Keratinocyte (primary cell): Measurements from ENCODE around the gene HEPN1. TPM values are rescaled to one million over a fixed set of nuclear protein-coding genes. Genes with fewer than 3 reads are reported as not detected.

ENCODE experiments used
- DNase-seq: peaks from one replicate; pipeline ENCODE4 v3.0.0-alpha.2; 2011; ENCODE audit warnings: low read depth, missing footprints, low spot score
- FAIRE-seq: peaks from 2 replicates; lab custom pipeline; 2011; peaks lifted over from hg19 to GRCh38; lab: Jason Lieb, UNC
- H2AFZ ChIP-seq: 2 replicates; pipeline ENCODE4 v1.6.0; 2012; ENCODE audit warnings: low read length, control low read depth, inconsistent platforms; ENCODE audit not compliant: control insufficient read depth
- H3K27ac ChIP-seq: 2 replicates; pipeline ENCODE4 v1.5.1; 2011; ENCODE audit warnings: low read length; ENCODE audit not compliant: control insufficient read depth, insufficient read depth
- H3K27me3 ChIP-seq: 3 replicates; pipeline ENCODE4 v1.6.0; 2011; ENCODE audit warnings: low read length; ENCODE audit not compliant: control insufficient read depth, insufficient read depth; ENCODE audit errors: extremely low read depth
- H3K36me3 ChIP-seq, 2 experiments: 2 replicates in 1 of 2; 3 replicates in 1 of 2; pipeline ENCODE4 v1.5.1; 2011; ENCODE audit warnings: low read length in 2 of 2, mild to moderate bottlenecking in 1 of 2; ENCODE audit not compliant: control insufficient read depth in 2 of 2, insufficient read depth in 2 of 2; ENCODE audit errors: extremely low read depth in 1 of 2
- H3K4me1 ChIP-seq: 3 replicates; pipeline ENCODE4 v1.5.1; 2011; ENCODE audit warnings: low read length; ENCODE audit not compliant: control insufficient read depth, insufficient read depth; ENCODE audit errors: extremely low read depth
- H3K4me2 ChIP-seq: 3 replicates; pipeline ENCODE4 v1.6.0; 2011; ENCODE audit warnings: low read depth, low read length; ENCODE audit not compliant: control insufficient read depth, insufficient read depth; ENCODE audit errors: extremely low read depth
- H3K4me3 ChIP-seq, 3 experiments: fragments of 200-600 bp in 1 of 3; sonication (generic) in 1 of 3; 2 replicates in 2 of 3; 3 replicates in 1 of 3; pipeline ENCODE4 v1.5.1; 2011 to 2016; ENCODE audit warnings: low read length in 3 of 3, mild to moderate bottlenecking in 3 of 3, control low read depth in 2 of 3, inconsistent platforms in 1 of 3, low read depth in 1 of 3, mixed read lengths in 1 of 3, mixed run types in 1 of 3, moderate library complexity in 1 of 3; ENCODE audit not compliant: control insufficient read depth in 2 of 3, insufficient read depth in 2 of 3; ENCODE audit errors: extremely low read depth in 1 of 3
- H3K79me2 ChIP-seq: 2 replicates; pipeline ENCODE4 v1.6.0; 2012; ENCODE audit warnings: low read length; ENCODE audit not compliant: control insufficient read depth, insufficient read depth
- H3K9ac ChIP-seq: 3 replicates; pipeline ENCODE4 v1.6.0; 2011; ENCODE audit warnings: low read length; ENCODE audit not compliant: control insufficient read depth, insufficient read depth; ENCODE audit errors: extremely low read depth
- H3K9me1 ChIP-seq: 3 replicates; pipeline ENCODE4 v1.6.0; 2011; ENCODE audit warnings: low read length; ENCODE audit not compliant: control insufficient read depth, insufficient read depth; ENCODE audit errors: extremely low read depth
- H3K9me3 ChIP-seq: 2 replicates; pipeline ENCODE4 v1.5.1; 2012; ENCODE audit warnings: low read depth, low read length; ENCODE audit not compliant: control insufficient read depth
- H4K20me1 ChIP-seq: 3 replicates; pipeline ENCODE4 v1.6.0; 2011; ENCODE audit warnings: low read length; ENCODE audit not compliant: control insufficient read depth, insufficient read depth; ENCODE audit errors: extremely low read depth
- CTCF ChIP-seq, 3 experiments: IDR thresholded peaks in 1 of 3; conservative IDR thresholded peaks in 1 of 3; optimal IDR thresholded peaks in 1 of 3; 2 replicates in 2 of 3; 3 replicates in 1 of 3; pipeline versions ENCODE3 to v1.5.1; 2011; ENCODE audit warnings: low read length in 3 of 3, mild to moderate bottlenecking in 3 of 3, moderate library complexity in 2 of 3, control low read depth in 1 of 3, inconsistent platforms in 1 of 3; ENCODE audit not compliant: insufficient read depth in 2 of 3; ENCODE audit errors: extremely low read depth in 1 of 3
- EZH2 ChIP-seq: IDR thresholded peaks from one replicate; pipeline ENCODE4 v1.6.1; 2012; ENCODE audit warnings: inconsistent platforms, mild to moderate bottlenecking, low read length, moderate library complexity
- dilution Hi-C: fragments of 300-500 bp; cut with MboI; formaldehyde crosslinking; loops from one replicate; pipeline ENCODE4 v1.7.0; 2020; ENCODE audit warnings: low sequenced_read_pairs; ENCODE audit not compliant: extremely low pct_ligation_motif_present
- polyA plus RNA-seq, 5 experiments: library from polyadenylated mRNA; depleted of rRNA in 3 of 5; stranded (reverse) in 3 of 5; stranded (forward) in 1 of 5; unstranded in 1 of 5; fragments of >200 nt; gene quantifications; 1 replicate in 1 of 5; 2 replicates in 3 of 5; 3 replicates in 1 of 5; pipeline versions ENCODE4 v1.2.1 to v1.2.3, GENCODE V29; 2011 to 2012; ENCODE audit warnings: missing spikeins in 2 of 5, low read depth in 1 of 5, low replicate concordance in 1 of 5

The HEPN1 gene
- polyA plus RNA-seq, 1 donor (not counting 4 experiments of a cell fraction or from before 2014, with no cell fraction given): not detected

- no peak for TF ChIP-seq EZH2
- no peak for TF ChIP-seq CTCF (optimal IDR thresholded peaks at IDR 0.05 in 1 of 3, IDR thresholded peaks at IDR 0.05 in 1 of 3, conservative IDR thresholded peaks at IDR 0.05 in 1 of 3; ENCODE audit: extremely low read depth in 1 of 3, insufficient read depth in 2 of 3, low read length in 3 of 3)
- peaks cover 0 to 1% of the 10 kb centered on the region in 2 experiments for H3K36me3 ChIP-seq
- no peak overlapping the region for H2AFZ ChIP-seq
- FAIRE-seq: no peak
- dilution Hi-C loops: no loop called here
- no peaks in the 10 kb centered on the region for H4K20me1 ChIP-seq
- no peaks in the 10 kb centered on the region for H3K4me1 ChIP-seq
- H3K27me3 ChIP-seq: no peaks in the 10 kb centered on the region
- H3K79me2 ChIP-seq: no peaks in the 10 kb centered on the region
- H3K9me1 ChIP-seq: no peaks in the 10 kb centered on the region
- H3K9ac ChIP-seq: no peak overlapping the region
- no peak overlapping the region for H3K27ac ChIP-seq
- no peak overlapping the region for H3K4me2 ChIP-seq
- H3K9me3 ChIP-seq: no peaks in the 10 kb centered on the region
- H3K4me3 ChIP-seq: no peak overlapping the region
- DNase-seq: no peak
Measured at GRCh38 chr11:124884340-124884739, 34.7 kb upstream of the HEPN1 start.

GRCh38 chr11:124884869-124885479 is 34.1 kb upstream of the HEPN1 start:
- no peak overlapping the region for H2AFZ ChIP-seq
- dilution Hi-C loops: no loop called here
- no peak for DNase-seq
- H3K4me2 ChIP-seq: no peak overlapping the region
- H3K4me3 ChIP-seq: no peak overlapping the region
- H3K9me3 ChIP-seq: no peaks in the 10 kb centered on the region
- H3K36me3 ChIP-seq: no peaks in the 10 kb centered on the region
- H4K20me1 ChIP-seq: no peaks in the 10 kb centered on the region
- no peak for FAIRE-seq
- no peaks in the 10 kb centered on the region for H3K9me1 ChIP-seq
- H3K27ac ChIP-seq: no peak overlapping the region
- H3K9ac ChIP-seq: no peak overlapping the region
- TF ChIP-seq EZH2: no peak
- TF ChIP-seq CTCF (optimal IDR thresholded peaks at IDR 0.05 in 1 of 3, IDR thresholded peaks at IDR 0.05 in 1 of 3, conservative IDR thresholded peaks at IDR 0.05 in 1 of 3; ENCODE audit: extremely low read depth in 1 of 3, insufficient read depth in 2 of 3, low read length in 3 of 3): no peak
- H3K27me3 ChIP-seq: no peaks in the 10 kb centered on the region
- H3K79me2 ChIP-seq: no peaks in the 10 kb centered on the region
- H3K4me1 ChIP-seq: no peaks in the 10 kb centered on the region
